SK-N-MC (cell line): Measurements from ENCODE around the gene SPATA13.

Source experiments
- EZH2 ChIP-seq: fragments of 200-600 bp; sonication (generic); IDR thresholded peaks from one replicate; pipeline ENCODE4 v1.6.1; 2017; ENCODE audit warnings: antibody characterized with exemption
- POLR2AphosphoS5 ChIP-seq: IDR thresholded peaks from 2 replicates; pipeline ENCODE4 v1.6.1; 2012; ENCODE audit warnings: mild to moderate bottlenecking, low read depth, low read length, borderline replicate concordance

- no peak for TF ChIP-seq EZH2
- TF ChIP-seq POLR2AphosphoS5, result no peak
These were observed 63.1 kb downstream of the SPATA13 start for GRCh38 chr13:24223341-24224231.
